Measurements from ENCODE around the gene VAMP5.
A peak's percentile ranks its signal among the peaks of the same experiment; 100 is the strongest.
"Not testable (repeated sequence)": the region's sequence is repeated elsewhere in the genome, so short reads cannot be mapped to it uniquely, and the experiment has no call there.

The VAMP5 gene

GRCh38 chr2:85550486-85550885 lies 33.7 kb upstream of the VAMP5 start:
- no peak for DNase-seq (ENCODE audit: low spot score)

GRCh38 chr2:85551698-85552678 lies 32.2 kb upstream of the VAMP5 start:
- DNase-seq (ENCODE audit: low spot score): peak; percentile 93

GRCh38 chr2:85553184-85553583 lies 31.0 kb upstream of the VAMP5 start:
- DNase-seq (ENCODE audit: low spot score): no peak

DNA sequence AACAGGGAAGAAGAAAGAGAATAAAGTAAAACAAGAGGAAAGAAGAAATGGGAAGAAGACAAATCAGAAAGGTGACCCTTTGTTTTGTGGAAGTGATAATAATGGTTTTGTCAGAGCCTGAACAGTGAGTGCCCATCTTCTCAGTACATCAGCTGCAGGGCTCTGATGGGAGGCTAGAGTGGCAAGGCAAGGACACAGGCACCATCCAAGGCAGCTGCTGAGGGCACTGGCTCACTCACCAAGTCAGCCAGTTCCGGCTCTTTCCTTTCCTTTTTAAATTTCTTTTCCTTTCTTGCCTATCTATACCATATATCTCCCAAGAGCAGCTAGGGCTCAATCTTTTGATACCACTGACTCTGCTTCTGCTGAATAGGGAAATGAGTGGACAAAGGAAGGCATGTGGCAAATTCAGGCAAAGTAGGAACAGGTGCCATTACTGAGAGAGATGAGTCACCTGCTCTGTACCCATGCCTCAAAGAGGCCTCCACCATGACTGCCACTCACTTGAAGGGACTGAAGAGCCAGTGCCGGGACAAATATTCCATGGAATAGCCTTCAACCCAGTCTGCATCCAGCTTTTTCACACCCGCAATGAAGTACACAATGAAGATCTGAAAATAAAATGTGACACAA lies 29.1 kb upstream of the VAMP5 start:
- no peak for DNase-seq (ENCODE audit: low spot score)

DNA sequence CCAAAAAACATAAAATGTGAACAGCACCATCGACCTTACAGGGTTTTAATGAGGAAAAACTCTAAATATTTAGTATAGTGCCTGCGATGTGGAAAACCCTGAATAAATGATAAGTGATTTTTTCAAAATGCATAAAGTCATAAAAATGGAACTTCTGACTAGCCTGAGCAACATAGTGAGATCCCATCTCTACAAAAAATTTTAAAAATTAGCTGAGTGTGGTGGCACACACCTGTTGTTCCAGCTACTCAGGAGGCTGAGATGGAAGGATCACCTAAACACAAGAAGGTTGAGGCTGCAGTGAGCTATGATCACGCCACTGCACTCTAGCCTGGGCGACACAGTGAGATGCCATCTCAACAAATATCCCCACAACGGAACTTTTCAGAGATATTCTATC lies 27.1 kb upstream of the VAMP5 start:
- DNase-seq (ENCODE audit: low spot score): no peak

DNA sequence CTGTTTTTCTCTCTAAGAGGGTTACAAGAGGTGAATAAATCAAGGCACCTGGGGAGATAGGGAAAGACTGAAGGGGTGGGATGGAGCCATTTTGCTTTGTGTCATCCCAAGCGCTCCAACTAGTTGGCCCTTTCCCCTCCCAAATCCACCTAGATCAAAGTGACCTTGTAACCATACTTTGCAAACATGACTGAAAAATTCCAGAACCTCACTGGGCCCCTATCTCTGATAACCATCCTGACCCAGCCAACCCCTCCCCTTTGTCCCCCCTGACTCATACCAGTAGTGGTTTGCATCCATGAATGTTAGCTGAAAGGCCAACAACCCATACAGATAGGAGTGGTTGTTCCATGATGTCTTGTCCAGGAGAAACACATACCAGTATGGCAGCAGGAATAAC lies 26.1 kb upstream of the VAMP5 start:
- no peak for DNase-seq (ENCODE audit: low spot score)

- not testable (repeated sequence) for DNase-seq (ENCODE audit: low spot score)
Observed at GRCh38 chr2:85560403-85560726, 23.9 kb upstream of the VAMP5 start.

GRCh38 chr2:85560812-85561279 lies 23.4 kb upstream of the VAMP5 start:
- DNase-seq (ENCODE audit: low spot score): no peak

DNA sequence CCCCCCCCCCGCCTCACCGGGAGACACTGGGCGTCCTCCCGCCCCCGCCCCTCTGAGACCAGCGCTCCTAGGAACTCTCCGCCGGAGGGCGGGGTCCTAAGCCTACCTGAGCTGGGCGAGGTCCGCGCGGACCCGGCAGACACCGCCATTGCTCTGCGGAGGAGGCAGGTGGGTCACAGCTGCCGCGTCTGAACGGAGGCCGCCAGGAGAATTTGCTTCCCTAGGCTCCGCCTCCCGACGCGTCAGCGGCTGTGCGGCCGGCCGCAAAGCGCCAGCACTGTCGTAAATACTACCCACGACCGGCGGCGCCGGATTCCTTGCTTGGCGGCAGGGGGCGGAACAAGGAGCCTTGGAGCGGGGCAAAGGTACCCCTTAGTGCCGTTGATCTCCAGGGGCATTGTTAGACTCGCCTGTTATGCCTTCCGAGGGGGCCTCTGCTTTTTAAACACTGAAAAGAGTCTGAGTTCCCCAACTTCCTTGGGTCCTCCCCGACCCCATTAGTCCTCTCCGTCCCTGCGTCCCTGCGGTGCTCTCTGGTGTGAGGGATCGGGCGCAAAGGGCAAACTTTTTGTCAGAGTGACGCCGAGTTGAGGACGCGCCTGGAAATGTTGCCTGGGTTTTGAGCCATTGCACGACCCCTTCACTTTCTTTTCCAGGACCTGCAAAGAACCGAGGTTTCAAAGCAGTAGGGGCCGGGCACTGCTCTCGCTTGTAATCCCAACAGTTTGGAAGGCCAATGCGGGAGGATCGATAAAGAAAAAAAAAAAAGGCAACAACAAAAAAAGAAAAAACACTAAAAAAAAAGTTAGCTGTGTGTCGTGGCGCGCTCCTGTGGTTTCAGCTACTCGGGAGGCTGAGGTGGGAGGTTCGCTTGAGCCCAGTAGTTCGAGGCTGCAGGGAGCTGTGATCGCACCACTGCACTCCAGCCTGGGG lies 22.7 kb upstream of the VAMP5 start, which contains the start of gene GGCX:
Gene GGCX (minus strand): TSS at position 214 of the 933 bp plus-strand sequence. CDS start 65 bp downstream, at position 149.
- DNase-seq (ENCODE audit: low spot score): peak; percentile 95

DNA sequence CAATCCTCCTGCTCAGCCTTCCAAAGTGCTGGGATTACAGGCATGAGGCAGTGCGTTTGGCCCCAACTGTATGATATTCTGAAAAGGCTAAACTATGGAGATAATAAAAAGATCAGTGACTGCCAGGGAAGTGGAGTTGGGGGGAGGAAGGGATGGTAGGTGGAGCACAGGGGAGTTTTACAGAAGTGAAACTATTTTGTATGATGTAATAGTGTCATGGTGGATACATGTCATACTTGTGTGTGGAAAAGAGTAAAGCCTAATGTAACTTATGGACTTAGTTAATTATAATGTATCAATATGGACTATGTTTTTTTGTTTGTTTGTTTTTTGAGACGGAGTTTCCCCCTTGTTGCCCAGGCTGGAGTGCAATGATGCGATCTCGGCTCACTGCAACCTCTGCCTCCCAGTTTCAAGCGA lies 20.1 kb upstream of the VAMP5 start:
- no peak for DNase-seq (ENCODE audit: low spot score)

GRCh38 chr2:85566265-85566664 lies 18.0 kb upstream of the VAMP5 start:
- DNase-seq (ENCODE audit: low spot score): no peak

- DNase-seq (ENCODE audit: low spot score): no peak
Observed at GRCh38 chr2:85575739-85576138, 8.5 kb upstream of the VAMP5 start.

GRCh38 chr2:85577063-85577385 lies 7.2 kb upstream of the VAMP5 start:
- DNase-seq (ENCODE audit: low spot score): no peak

DNA sequence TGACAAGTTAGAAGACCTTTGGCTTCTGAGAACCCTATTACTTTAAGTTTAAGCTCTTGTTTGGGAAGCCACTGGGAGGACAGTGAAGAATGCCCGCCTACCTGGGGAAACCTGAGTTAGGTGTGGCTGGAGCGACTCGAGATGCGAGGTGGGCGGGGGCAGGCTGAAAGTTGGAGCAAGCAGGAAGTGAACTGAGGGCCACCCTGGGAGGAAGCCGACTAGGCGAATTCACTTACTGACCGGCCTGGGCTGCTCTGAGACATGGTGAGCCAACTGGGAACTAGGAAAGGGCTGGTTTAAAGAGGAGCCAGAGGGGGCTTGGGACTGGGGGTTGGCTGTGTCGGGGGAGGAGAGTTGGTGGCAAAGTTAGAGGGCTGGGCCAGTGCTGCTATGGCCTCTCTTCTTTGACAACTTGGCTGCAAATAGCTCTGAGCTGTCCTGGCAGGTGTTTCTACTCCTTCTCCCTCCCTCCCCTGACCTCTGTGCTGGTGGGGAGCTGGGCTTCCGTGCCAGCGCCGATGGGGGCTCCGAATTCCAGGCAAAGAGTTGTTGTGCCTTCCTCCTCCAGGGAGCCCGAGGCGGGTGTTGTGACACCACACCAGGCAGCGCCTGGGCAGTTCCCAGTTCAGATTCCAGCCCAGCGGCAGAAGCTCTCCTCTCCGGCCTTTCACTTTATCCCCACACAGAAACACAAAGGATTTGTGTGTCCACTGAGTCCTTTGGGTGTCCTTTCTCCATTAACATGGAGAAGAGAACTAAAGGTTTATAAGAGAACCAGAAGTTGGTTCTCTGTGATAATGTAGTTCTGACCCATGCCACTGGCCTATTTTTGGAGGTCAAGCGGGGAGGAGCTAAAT lies 6.6 kb upstream of the VAMP5 start, which contains the start of gene VAMP8:
Gene VAMP8 (plus strand): TSS at position 201 of the 857 bp plus-strand sequence. CDS start 61 bp downstream, at position 262.
- peak; percentile 63 for DNase-seq (ENCODE audit: low spot score)

GRCh38 chr2:85578243-85579180 lies 5.7 kb upstream of the VAMP5 start:
- no peak for DNase-seq (ENCODE audit: low spot score)

GRCh38 chr2:85579266-85579935 lies 4.8 kb upstream of the VAMP5 start:
- DNase-seq (ENCODE audit: low spot score): no peak

GRCh38 chr2:85580206-85580605 lies 4.0 kb upstream of the VAMP5 start:
- DNase-seq (ENCODE audit: low spot score): no peak

DNA sequence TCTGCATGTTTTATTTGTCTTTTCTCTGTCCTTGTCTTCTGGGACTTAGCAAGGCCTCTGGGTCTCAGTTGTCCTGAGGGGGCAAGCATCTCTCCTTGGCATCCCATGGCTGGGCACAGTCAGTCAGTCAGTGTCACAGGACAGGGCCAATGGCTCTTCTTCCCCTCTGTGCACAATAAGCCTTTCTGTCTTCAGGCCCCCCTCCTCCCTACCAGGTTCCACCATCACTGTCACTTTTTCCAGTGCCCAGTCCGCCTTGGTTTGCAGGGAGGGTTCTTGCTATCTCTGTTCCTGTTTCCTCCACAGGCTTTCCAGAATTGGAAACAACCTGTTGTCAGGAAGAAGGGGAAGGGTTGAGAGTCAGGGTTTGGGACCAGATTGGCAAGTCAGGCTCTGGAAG lies 1.7 kb upstream of the VAMP5 start:
- no peak for DNase-seq (ENCODE audit: low spot score)

DNA sequence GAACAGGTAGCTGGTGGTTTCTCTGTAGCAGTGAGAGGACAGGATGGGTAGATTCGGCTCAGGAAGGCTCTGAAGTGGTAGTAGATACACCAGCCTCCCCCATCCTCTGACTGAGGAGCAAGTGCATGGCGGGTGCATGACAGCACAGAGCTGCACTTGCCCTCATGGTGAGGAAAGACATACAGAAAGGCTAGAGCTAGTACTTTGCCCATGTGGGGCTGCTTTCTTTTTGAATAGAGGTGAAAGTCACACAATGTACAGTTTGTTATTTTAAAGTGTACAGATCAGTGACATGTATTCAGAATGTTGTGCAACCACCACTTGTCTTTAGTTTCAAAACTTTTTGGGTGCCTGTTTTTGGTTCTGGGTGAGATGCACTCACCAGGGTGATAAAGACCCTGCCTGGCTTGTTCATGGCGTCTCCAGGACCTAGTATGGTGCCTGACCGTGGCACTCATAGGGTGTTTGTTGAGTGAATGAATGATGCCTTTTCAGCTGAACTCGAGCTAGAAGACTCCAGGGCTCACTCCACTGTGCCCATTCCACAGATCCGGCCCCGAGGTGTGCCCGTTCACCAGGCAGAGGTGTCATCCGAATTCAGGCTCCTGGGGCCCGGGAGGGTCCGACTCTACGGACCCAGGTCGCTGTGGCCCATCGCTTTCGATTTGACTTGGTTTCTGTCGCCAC lies 421 bp upstream of the VAMP5 start:
- peak; percentile 40 for DNase-seq (ENCODE audit: low spot score)

Data from CD4-positive, alpha-beta T cell treated with Interleukin-2 at 100 ng/mL for 4 hours (primary cell).